NCI-H1105 (cell line): Measurements from ENCODE around the gene EYA2.
"Not testable (repeated sequence)": the region's sequence is repeated elsewhere in the genome, so short reads cannot be mapped to it uniquely, and the experiment has no call there.

Experiments used
- DNase-seq: peaks from one replicate; lab custom pipeline; 2025; lab: John Stamatoyannopoulos, UW

Gene EYA2

GRCh38 chr20:46897328-46897880, 2.8 kb downstream of the EYA2 start:
- DNase-seq, result no peak

DNA sequence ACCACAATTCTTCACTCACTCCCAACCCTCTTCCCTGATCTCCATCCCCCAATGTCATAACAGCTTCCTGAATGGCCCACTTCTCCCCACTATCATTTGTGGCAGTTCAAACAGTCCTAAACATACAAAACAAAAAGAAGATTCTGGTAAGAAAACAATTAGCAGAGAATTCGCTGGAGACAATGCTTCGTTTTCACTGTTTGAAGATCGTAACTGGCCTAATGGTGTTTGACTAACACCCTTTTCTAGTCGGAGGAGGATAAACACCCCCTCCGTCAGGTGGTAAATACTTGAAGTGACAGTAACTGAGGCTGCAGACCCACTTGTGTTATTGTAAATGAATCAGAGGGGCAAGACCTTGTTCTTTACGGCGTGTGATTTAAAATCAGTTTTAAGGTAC, 3.8 kb downstream of the EYA2 start:
- no peak for DNase-seq

DNA sequence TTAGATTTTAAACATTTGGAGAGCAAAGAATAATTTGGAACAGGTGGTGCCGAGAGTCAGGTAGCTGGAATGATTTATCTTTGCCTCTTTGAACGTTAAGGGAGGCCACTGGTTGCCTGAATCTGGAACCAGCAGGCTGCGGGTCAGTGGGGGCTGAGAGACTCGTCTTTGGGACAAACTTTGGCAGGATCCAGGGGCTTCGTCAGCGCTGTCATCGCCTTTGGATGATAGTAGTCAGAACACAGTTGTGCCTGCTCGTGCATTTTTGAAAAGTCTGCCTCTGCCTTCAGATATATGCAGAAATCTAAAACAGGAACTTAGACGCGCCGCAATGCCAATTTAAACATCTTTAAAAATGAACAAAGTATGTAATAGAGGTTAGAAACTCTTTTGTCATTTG, 5.0 kb downstream of the EYA2 start:
- DNase-seq, result no peak

DNA sequence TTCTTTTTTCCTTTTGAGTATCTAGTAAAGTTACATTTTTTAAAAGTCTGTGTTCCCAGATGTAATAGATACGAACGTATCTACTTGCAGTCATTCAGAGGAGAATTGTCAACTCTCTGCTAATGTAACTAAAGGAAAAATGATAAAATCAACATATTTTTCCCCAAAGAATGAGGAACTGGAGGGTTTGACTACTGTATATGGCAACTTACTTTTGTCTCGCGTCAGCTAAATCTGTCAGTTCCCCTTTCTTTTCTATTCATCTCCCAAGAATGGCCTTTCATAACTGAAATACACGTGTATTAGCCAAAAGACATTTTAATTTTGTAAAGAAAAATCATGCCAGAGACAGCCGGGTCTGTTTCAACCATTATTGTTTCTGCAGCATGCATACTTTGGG, 5.4 kb downstream of the EYA2 start:
- DNase-seq, result no peak

GRCh38 chr20:46900826-46901225, 6.2 kb downstream of the EYA2 start:
- no peak for DNase-seq

- no peak for DNase-seq
Measured at GRCh38 chr20:46901638-46902037, 7.0 kb downstream of the EYA2 start.

DNA sequence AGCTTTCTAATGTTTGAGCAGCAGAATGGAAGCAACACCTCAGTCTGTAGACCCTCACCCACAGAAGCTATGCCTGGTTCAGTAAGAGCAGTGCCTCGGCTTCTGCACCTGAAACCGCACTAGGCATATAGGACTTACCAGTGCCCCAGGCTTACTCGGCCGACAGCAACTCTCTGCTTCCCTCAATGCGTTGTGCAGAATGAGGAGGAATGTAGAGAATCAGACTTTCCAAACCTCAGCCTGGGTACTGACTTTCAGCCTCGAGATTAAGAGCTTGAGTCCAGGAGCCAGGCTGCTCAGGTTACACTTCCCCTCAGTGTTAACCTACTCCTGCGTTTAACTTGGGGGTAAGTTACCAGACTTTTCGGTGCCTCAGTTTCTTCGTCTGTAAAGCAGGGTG, 8.6 kb downstream of the EYA2 start:
- DNase-seq, result no peak

DNA sequence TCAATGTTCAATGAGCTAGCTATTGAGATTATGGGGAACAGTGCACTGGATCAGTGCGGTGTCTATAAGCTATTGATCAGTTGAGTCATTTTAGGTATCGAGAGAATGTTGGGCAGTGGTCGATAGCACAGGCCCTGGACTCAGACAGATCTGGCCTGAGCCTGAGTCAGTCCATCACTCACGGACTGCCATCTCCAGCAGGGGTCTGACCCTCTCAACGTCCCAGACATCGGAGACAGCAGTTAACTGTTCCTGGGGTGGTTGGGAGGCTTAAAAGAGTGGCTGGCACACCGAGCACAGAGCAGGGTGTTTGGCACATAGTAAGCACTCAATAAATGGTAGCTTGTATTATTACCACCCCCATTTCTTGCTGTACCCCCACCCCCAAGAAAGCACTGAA, 9.3 kb downstream of the EYA2 start:
- no peak for DNase-seq

- DNase-seq, result no peak
Measured at GRCh38 chr20:46905364-46906125, 10.9 kb downstream of the EYA2 start.

DNA sequence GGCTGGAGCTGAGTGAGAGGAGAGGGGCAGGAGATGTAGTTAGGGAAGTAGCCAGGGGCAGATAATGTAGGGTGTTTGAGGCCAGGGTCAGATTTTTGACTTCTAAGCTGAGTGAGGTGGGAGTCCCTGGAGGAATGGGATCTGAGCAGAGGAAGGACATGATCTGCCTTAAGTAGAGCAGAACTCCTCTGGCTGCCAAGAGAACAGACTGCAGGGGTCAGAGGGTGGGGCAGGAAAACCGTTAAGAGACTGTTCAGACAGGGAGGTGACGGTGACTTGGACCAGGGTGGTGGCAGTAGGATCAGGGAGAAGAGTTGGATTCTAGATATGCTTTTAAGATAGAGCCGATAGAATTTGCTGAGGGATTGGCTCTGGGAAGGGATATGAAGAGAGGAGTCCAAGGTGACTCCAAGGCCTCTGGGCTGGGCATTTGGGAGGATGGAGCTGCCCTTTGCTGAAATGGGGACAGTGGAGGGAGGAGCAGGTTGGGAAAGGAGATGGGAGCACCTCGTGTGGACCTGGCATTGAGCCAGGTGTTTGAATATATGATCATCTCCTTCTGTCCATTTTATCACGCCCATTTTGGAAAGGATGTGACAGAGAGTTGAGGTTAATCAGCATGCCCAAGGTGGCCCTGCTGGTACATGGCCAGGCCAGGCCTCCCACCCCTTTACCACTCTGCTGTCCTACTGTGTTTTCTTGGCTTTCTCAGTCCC, 18.8 kb downstream of the EYA2 start:
- no peak for DNase-seq

DNA sequence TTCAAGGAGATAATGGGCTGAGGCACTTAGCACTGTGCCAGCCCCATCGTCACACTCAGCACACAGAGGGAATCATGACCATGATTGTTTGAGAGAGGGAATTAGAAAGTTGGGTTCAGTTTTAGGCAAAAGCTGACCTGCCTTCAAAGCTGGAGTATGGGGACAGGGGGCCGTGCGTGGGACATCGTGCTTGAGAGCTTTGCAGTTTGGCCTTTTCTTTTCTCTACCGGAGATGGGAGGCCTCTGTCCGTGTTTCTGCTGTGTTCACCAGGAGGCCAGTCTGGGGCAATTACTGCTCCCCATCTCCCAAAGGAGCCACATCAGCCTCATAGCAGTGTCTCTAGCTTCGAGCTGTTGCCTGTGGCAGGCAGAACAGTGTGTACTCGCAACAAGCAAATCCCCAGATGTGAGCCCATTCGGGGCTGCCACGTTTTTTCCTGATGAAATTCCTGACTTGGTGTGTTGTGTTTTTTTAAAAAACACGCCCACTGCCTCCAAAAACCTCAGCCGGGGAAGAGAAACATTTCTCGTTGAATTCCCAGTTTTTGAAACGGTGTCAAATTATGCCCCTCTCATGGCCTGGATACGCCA, 20.2 kb downstream of the EYA2 start:
- no peak for DNase-seq

- DNase-seq, result no peak
Measured at GRCh38 chr20:46915575-46916257, 21.1 kb downstream of the EYA2 start.

- no peak for DNase-seq
Measured at GRCh38 chr20:46916258-46916603, 21.6 kb downstream of the EYA2 start.

DNA sequence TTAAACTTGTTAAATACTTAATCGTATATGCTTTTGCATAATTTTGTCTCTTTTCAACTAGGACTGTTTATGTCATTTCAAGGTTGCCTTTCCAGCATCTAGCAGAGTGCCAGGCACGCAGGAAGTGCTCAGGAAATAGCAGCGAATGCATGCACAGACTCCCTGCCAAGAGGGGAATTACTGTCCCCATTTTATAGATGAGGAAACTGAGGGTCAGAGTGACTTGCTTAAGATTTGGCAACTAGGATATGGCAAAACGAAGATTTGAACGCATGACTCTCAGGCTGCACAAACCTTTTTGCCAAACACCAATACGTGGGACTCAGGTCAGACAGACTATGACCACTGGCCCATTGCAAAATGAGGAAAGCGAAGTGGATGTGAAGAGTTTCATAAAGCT, 22.5 kb downstream of the EYA2 start:
- DNase-seq, result no peak

GRCh38 chr20:46920114-46920513, 25.5 kb downstream of the EYA2 start:
- no peak for DNase-seq

- DNase-seq, result not testable (repeated sequence)
Measured at GRCh38 chr20:46922841-46923240, 28.2 kb downstream of the EYA2 start.

GRCh38 chr20:46923550-46923949, 28.9 kb downstream of the EYA2 start:
- no peak for DNase-seq

- no peak for DNase-seq
Measured at GRCh38 chr20:46928580-46929132, 34.0 kb downstream of the EYA2 start.

DNA sequence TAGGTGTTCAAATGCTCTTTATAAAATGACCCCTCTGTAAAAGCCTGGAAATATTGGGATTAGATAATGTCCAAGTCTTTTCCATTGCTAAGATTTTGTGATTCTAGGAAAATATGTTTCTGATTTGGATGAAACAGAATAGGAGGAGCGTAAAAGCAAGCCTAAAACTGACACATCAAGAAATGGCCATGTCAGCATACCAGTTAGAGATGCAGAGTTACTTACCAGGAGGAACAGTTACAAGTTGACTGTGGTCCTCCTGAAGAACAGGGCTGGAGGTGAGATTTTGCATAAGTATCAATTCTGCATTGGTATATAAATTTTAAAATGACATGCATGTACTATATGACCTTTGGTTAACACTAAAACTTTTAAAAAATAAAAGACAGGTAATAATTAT, 35.3 kb downstream of the EYA2 start:
- no peak for DNase-seq

DNA sequence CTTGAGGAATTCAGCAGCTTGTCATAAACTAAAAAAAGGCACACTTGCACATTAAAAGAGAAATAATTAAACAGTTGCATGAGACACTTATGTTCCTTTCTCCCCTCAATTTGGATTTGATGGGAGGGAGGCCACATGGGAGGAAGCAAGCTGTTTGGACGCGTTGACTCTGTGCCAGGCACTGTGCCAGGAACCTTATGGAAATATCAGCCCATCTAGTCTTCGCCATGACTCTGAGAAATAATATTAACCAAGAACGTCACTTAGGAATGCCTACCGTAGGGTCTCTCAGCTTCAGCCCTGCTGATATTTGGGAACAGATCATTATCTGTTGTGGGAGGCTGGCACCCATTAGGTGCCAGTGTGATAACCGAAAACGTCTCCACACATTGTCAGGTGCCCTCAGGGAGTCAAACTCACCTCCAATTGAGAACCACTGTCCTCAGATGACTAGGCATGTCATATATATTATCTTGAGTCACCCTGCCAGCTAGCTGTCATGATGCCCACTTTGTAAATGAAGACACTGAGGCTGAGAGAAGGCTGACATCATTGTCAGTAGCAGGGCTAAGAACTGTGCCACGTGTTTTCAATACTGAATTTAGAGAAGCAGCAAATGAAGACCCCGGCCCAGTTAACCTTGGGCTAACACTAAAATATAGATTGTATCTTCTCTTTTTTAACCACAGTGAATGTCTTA, 36.1 kb downstream of the EYA2 start:
- DNase-seq, result no peak

- no peak for DNase-seq
Measured at GRCh38 chr20:46931699-46932098, 37.1 kb downstream of the EYA2 start.

DNA sequence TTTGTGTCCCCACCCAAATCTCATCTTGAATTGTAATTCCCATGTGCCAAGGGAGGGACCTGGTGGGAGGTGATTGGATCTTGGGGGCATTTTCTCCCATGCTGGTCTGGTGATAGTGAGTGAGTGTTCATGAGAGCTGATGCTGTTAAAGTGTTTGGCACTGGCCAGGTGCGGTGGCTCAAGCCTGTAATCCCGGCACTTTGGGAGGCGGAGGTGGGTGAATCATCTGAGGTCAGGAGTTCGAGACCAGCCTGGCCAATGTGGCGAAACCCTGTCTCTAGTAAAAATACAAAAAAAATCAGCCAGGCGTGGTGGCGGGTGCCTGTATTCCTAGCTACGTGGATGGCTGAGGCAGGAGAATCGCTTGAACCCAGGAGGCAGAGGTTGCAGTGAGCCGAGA, 37.8 kb downstream of the EYA2 start:
- DNase-seq, result not testable (repeated sequence)
